Mesenchymal stem cell (in vitro differentiated cells and primary cell): ENCODE results near the gene CDKN2B-AS1.
A peak's percentile ranks its signal among the peaks of the same experiment; 100 is the strongest.

Experiments
- DNase-seq: peaks from one replicate; pipeline ENCODE4 v3.0.0-alpha.2; 2013
- H2AFZ ChIP-seq: one replicate; pipeline ENCODE4 v1.6.1; 2013; ENCODE audit warnings: low read depth, mild to moderate bottlenecking, control low read depth, inconsistent platforms, low read length, moderate library complexity
- H2AK5ac ChIP-seq: 2 replicates; pipeline ENCODE4 v1.6.1; 2013; ENCODE audit warnings: low read length, moderate library complexity, mild to moderate bottlenecking, inconsistent platforms; ENCODE audit not compliant: severe bottlenecking
- H2BK120ac ChIP-seq: one replicate; pipeline ENCODE4 v1.6.1; 2013; ENCODE audit warnings: low read depth, mild to moderate bottlenecking, inconsistent platforms, low read length, moderate library complexity
- H2BK12ac ChIP-seq, 2 experiments: one replicate each; pipeline ENCODE4 v1.6.1; 2013; ENCODE audit warnings: inconsistent platforms in 2 of 2, low read length in 2 of 2, mild to moderate bottlenecking in 2 of 2, moderate library complexity in 2 of 2, control low read depth in 1 of 2
- H2BK15ac ChIP-seq: one replicate; pipeline ENCODE4 v1.6.1; 2013; ENCODE audit warnings: mild to moderate bottlenecking, low read depth, inconsistent platforms; ENCODE audit not compliant: poor library complexity, severe bottlenecking
- H2BK5ac ChIP-seq: 2 replicates; pipeline ENCODE4 v1.6.1; 2013; ENCODE audit warnings: low read depth, mild to moderate bottlenecking, low read length, control low read depth, inconsistent platforms; ENCODE audit not compliant: poor library complexity, severe bottlenecking
- H3K14ac ChIP-seq, 2 experiments: one replicate each; pipeline ENCODE4 v1.6.1; 2013; ENCODE audit warnings: inconsistent platforms in 2 of 2, low read length in 2 of 2, control low read depth in 1 of 2, mild to moderate bottlenecking in 1 of 2, moderate library complexity in 1 of 2
- H3K18ac ChIP-seq, 2 experiments: one replicate each; pipeline ENCODE4 v1.6.1; 2013; ENCODE audit warnings: inconsistent platforms in 2 of 2, low read length in 2 of 2, control low read depth in 1 of 2, low read depth in 1 of 2, mild to moderate bottlenecking in 1 of 2
- H3K23ac ChIP-seq, 2 experiments: one replicate each; pipeline ENCODE4 v1.6.1; 2013; ENCODE audit warnings: inconsistent platforms in 2 of 2, low read length in 2 of 2, mild to moderate bottlenecking in 2 of 2, moderate library complexity in 2 of 2, control low read depth in 1 of 2
- H3K27ac ChIP-seq: 2 replicates; pipeline ENCODE4 v1.5.1; 2013; ENCODE audit warnings: mild to moderate bottlenecking, moderate library complexity, low read length, control low read depth, inconsistent platforms; ENCODE audit not compliant: poor library complexity, severe bottlenecking
- H3K27me3 ChIP-seq, 2 experiments: 2 replicates each; pipeline versions ENCODE4 v1.6.1 to v1.7.0; 2013; ENCODE audit warnings: low read length in 2 of 2, mild to moderate bottlenecking in 2 of 2, moderate library complexity in 2 of 2, control low read depth in 1 of 2, inconsistent platforms in 1 of 2; ENCODE audit not compliant: control insufficient read depth in 1 of 2, insufficient read depth in 1 of 2
- H3K36me3 ChIP-seq, 2 experiments: 2 replicates each; pipeline versions ENCODE4 v1.6.1 to v1.7.0; 2013; ENCODE audit warnings: low read length in 2 of 2, control low read depth in 1 of 2, inconsistent platforms in 1 of 2, low read depth in 1 of 2, mild to moderate bottlenecking in 1 of 2; ENCODE audit not compliant: insufficient read depth in 2 of 2, control insufficient read depth in 1 of 2
- H3K4ac ChIP-seq, 2 experiments: one replicate each; pipeline ENCODE4 v1.6.1; 2013; ENCODE audit warnings: inconsistent platforms in 2 of 2, low read length in 2 of 2, mild to moderate bottlenecking in 2 of 2, moderate library complexity in 2 of 2, control low read depth in 1 of 2, low read depth in 1 of 2
- H3K4me1 ChIP-seq: 2 replicates; pipeline ENCODE4 v1.6.1; 2013; ENCODE audit warnings: low read depth, low read length, control low read depth; ENCODE audit not compliant: control insufficient read depth, insufficient read depth
- H3K4me2 ChIP-seq: 2 replicates; pipeline ENCODE4 v1.6.1; 2013; ENCODE audit warnings: low read length, mild to moderate bottlenecking, inconsistent platforms; ENCODE audit not compliant: poor library complexity, severe bottlenecking
- H3K4me3 ChIP-seq, 2 experiments: 2 replicates each; pipeline versions ENCODE4 v1.5.1 to v1.7.0; 2013; ENCODE audit warnings: low read length in 2 of 2, mild to moderate bottlenecking in 2 of 2, control low read depth in 1 of 2, low read depth in 1 of 2; ENCODE audit not compliant: insufficient read depth in 1 of 2
- H3K79me1 ChIP-seq: replicated peaks from 2 replicates; pipeline ENCODE4 v1.6.1; 2013; ENCODE audit warnings: mild to moderate bottlenecking, control low read depth, low read length, inconsistent platforms; ENCODE audit not compliant: poor library complexity, severe bottlenecking
- H3K9ac ChIP-seq: 2 replicates; pipeline ENCODE4 v1.7.0; 2013; ENCODE audit warnings: mild to moderate bottlenecking, low read length, moderate library complexity
- H3K9me3 ChIP-seq: 2 replicates; pipeline ENCODE4 v1.7.0; 2013; ENCODE audit warnings: mild to moderate bottlenecking, low read length; ENCODE audit not compliant: control insufficient read depth
- H4K8ac ChIP-seq: one replicate; pipeline ENCODE4 v1.6.1; 2013; ENCODE audit warnings: inconsistent platforms, mild to moderate bottlenecking, low read length, moderate library complexity
- H4K91ac ChIP-seq: one replicate; pipeline ENCODE4 v1.6.1; 2013; ENCODE audit warnings: mild to moderate bottlenecking, low read length, inconsistent platforms
- WGBS: methylation state at CpG from one replicate; pipeline ENCODE4 v1.1.7; 2013; ENCODE audit warnings: mixed read lengths; 5-methylcytosine and 5-hydroxymethylcytosine counted together

The CDKN2B-AS1 gene

GRCh38 chr9:22146604-22147003 lies 152.0 kb downstream of the CDKN2B-AS1 start:
- 100% methylated on average over 2 of the region's 3 CpGs for WGBS
- no peak overlapping the region for H3K4ac ChIP-seq
- no peak overlapping the region for H2AFZ ChIP-seq

GRCh38 chr9:22147813-22148527 lies 153.4 kb downstream of the CDKN2B-AS1 start:
- peak overlapping the region in 1 of 2 experiments; percentile 50 for H3K4ac ChIP-seq
- no peak overlapping the region for H3K4me3 ChIP-seq
- H2BK5ac ChIP-seq = no peak overlapping the region
- no peak overlapping the region for H3K4me2 ChIP-seq
- no peaks in the 10 kb centered on the region for H3K27me3 ChIP-seq
- peak overlapping the region in 1 of 2 experiments; percentile 77 for H2BK12ac ChIP-seq
- H2BK120ac ChIP-seq = no peak overlapping the region
- H3K14ac ChIP-seq = no peak overlapping the region
- no peaks in the 10 kb centered on the region for H3K9me3 ChIP-seq
- no peak overlapping the region for H2AK5ac ChIP-seq
- H2BK15ac ChIP-seq = no peak overlapping the region
- WGBS = 22% methylated on average over 8 of the region's 8 CpGs
- H3K4me1 ChIP-seq = peaks cover 2% of the 10 kb centered on the region
- H3K27ac ChIP-seq = no peak overlapping the region
- no peak overlapping the region for H4K8ac ChIP-seq
- H3K79me1 ChIP-seq = no peaks in the 10 kb centered on the region
- no peak overlapping the region for H4K91ac ChIP-seq
- H3K23ac ChIP-seq = no peak overlapping the region
- peak overlapping the region; percentile 65 for H3K9ac ChIP-seq
- H2AFZ ChIP-seq = no peak overlapping the region
- DNase-seq = peak; percentile 96
- peak overlapping the region in 1 of 2 experiments; percentile 23 for H3K18ac ChIP-seq
- H3K36me3 ChIP-seq = no peaks in the 10 kb centered on the region

More at GRCh38 chr9:22146604-22147003, 152.0 kb downstream of the CDKN2B-AS1 start:
- no peak overlapping the region for H3K23ac ChIP-seq
- no peak overlapping the region for H3K4me2 ChIP-seq
- H2AK5ac ChIP-seq = no peak overlapping the region
- H2BK120ac ChIP-seq = no peak overlapping the region
- peaks cover 4% of the 10 kb centered on the region for H3K4me1 ChIP-seq
- H3K79me1 ChIP-seq = no peaks in the 10 kb centered on the region
- no peak overlapping the region for H4K91ac ChIP-seq
- H3K36me3 ChIP-seq = no peaks in the 10 kb centered on the region
- H3K27me3 ChIP-seq = no peaks in the 10 kb centered on the region
- no peak overlapping the region for H3K9ac ChIP-seq
- H3K27ac ChIP-seq = no peak overlapping the region
- H2BK5ac ChIP-seq = no peak overlapping the region
- no peak overlapping the region for H3K14ac ChIP-seq
- H4K8ac ChIP-seq = no peak overlapping the region
- DNase-seq = no peak
- no peak overlapping the region for H2BK12ac ChIP-seq
- no peaks in the 10 kb centered on the region for H3K9me3 ChIP-seq
- no peak overlapping the region for H3K18ac ChIP-seq
- no peak overlapping the region for H3K4me3 ChIP-seq
- no peak overlapping the region for H2BK15ac ChIP-seq

GRCh38 chr9:22148528-22148875 lies 153.9 kb downstream of the CDKN2B-AS1 start:
- H2BK15ac ChIP-seq = no peak overlapping the region
- H2AK5ac ChIP-seq = no peak overlapping the region
- H3K14ac ChIP-seq = no peak overlapping the region
- H3K27me3 ChIP-seq = no peaks in the 10 kb centered on the region
- peaks cover 2% of the 10 kb centered on the region for H3K4me1 ChIP-seq
- no peak overlapping the region for H4K91ac ChIP-seq
- no peak overlapping the region for H3K23ac ChIP-seq
- no peak overlapping the region for H3K18ac ChIP-seq
- H2BK12ac ChIP-seq = peak overlapping the region in 1 of 2 experiments; percentile 77
- no peaks in the 10 kb centered on the region for H3K79me1 ChIP-seq
- no peak overlapping the region for H3K4me2 ChIP-seq
- H3K9ac ChIP-seq = peak overlapping the region; percentile 65
- H3K4me3 ChIP-seq = no peak overlapping the region
- H3K4ac ChIP-seq = peak overlapping the region in 1 of 2 experiments; percentile 50
- H4K8ac ChIP-seq = no peak overlapping the region
- no peak overlapping the region for H2AFZ ChIP-seq
- no peak overlapping the region for H2BK120ac ChIP-seq
- no peak overlapping the region for H3K27ac ChIP-seq
- H3K36me3 ChIP-seq = no peaks in the 10 kb centered on the region
- no peak overlapping the region for H2BK5ac ChIP-seq
- H3K9me3 ChIP-seq = no peaks in the 10 kb centered on the region
- no peak for DNase-seq

- Histone ChIP-seq H2BK12ac (no peak overlapping the region), H4K8ac (no peak overlapping the region), H3K27me3 (no peaks in the 10 kb centered on the region), H3K4me1 (peaks cover 2% of the 10 kb centered on the region), H2BK15ac (no peak overlapping the region), H3K4ac (no peak overlapping the region), H2BK120ac (no peak overlapping the region), H2AFZ (no peak overlapping the region), H3K9me3 (no peaks in the 10 kb centered on the region), H3K79me1 (no peaks in the 10 kb centered on the region), H3K23ac (no peak overlapping the region), H3K4me2 (no peak overlapping the region), H3K9ac (peak overlapping the region; percentile 65), H3K4me3 (no peak overlapping the region), H3K14ac (no peak overlapping the region), H2BK5ac (no peak overlapping the region), H3K18ac (no peak overlapping the region), H4K91ac (no peak overlapping the region), H2AK5ac (no peak overlapping the region), H3K36me3 (no peaks in the 10 kb centered on the region), H3K27ac (no peak overlapping the region)
- DNase-seq = peak; percentile 43
Measured at GRCh38 chr9:22148876-22149637, 154.5 kb downstream of the CDKN2B-AS1 start.
